ENCODE data around the gene LDAH. TPM values are rescaled to one million over a fixed set of nuclear protein-coding genes. Genes with fewer than 3 reads are reported as not detected.

The LDAH gene
- total RNA-seq, 4 donors from 2014 or later, result 8.2 to 14.1 (median 10.9) TPM

- no peak for TF ChIP-seq CTCF (IDR thresholded peaks at IDR 0.05)
- no peak for DNase-seq (ENCODE audit: low spot score)
- ATAC-seq (ENCODE audit: low FRiP score), result no peak
These were observed 76.9 kb downstream of the LDAH start for GRCh38 chr2:20745924-20746555.

GRCh38 chr2:20744366-20745335 is 78.2 kb downstream of the LDAH start:
- DNase-seq (ENCODE audit: low spot score) (no peak), ATAC-seq (ENCODE audit: low FRiP score) (no peak)
- TF ChIP-seq CTCF (IDR thresholded peaks at IDR 0.05), result no peak

DNA sequence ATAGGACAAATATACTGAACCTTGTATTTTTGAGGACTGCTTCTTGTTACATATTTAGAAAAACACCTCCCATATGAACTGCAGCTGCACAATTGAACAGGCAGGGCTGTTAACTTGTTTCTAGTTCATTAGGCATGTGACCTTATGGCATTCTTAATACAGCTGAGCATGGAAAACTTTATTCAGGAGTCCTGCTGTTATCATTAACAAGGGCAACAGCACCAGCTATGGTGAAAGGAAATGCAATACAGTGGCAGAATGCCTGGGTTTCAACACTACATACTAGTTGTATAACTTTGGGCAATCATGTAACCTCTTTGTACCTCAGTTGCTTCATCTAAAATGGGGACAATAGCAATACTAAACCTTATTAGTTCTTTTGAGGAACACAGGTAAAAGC is 84.1 kb downstream of the LDAH start:
- no peak for ATAC-seq (ENCODE audit: low FRiP score)

GRCh38 chr2:20737505-20737904 is 85.4 kb downstream of the LDAH start:
- ATAC-seq (ENCODE audit: low FRiP score) (no peak), DNase-seq (ENCODE audit: low spot score) (no peak)
- no peak for TF ChIP-seq CTCF (IDR thresholded peaks at IDR 0.05)

More for the DNA sequence above, 84.1 kb downstream of the LDAH start:
- no peak for DNase-seq (ENCODE audit: low spot score)
- no peak for TF ChIP-seq CTCF (IDR thresholded peaks at IDR 0.05)

DNA sequence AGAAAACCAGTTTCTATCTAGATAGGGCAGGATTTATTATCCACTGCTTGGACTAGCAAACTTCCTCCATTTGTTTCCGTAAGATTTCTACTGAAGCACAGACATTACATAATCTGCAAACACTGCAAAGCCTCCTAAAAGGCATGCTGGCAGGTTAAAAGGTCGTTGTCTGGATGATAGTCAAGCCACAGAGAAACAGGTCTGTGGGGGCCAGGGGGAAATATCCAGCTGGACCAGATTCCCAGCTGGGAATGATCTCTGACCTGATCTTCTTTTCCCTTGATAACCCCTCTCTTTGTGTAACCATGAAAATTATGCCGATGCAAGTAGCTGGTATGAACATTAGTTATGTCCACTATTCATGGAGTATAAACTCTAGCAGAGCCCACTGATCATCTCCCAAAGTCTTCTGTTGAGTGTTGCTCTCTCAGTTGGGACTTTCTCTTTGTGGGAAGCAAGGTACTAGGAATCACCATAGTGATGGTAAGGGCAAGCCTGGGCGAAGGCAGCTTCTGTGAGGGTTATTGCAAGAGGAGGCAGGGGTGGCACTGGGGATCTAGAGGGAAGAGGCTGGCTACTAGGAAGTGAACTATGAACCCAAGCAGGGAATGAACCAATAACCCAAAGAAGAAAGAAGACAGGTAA is 94.7 kb downstream of the LDAH start:
- no peak for DNase-seq (ENCODE audit: low spot score)
- no peak for ATAC-seq (ENCODE audit: low FRiP score)
- no peak for TF ChIP-seq CTCF (IDR thresholded peaks at IDR 0.05)

- ATAC-seq (ENCODE audit: low FRiP score), result no peak
- no peak for DNase-seq (ENCODE audit: low spot score)
- TF ChIP-seq CTCF (IDR thresholded peaks at IDR 0.05), result no peak
These were observed 96.0 kb downstream of the LDAH start for GRCh38 chr2:20726913-20727312.
